ENCODE data around the gene GPLD1.

DNA sequence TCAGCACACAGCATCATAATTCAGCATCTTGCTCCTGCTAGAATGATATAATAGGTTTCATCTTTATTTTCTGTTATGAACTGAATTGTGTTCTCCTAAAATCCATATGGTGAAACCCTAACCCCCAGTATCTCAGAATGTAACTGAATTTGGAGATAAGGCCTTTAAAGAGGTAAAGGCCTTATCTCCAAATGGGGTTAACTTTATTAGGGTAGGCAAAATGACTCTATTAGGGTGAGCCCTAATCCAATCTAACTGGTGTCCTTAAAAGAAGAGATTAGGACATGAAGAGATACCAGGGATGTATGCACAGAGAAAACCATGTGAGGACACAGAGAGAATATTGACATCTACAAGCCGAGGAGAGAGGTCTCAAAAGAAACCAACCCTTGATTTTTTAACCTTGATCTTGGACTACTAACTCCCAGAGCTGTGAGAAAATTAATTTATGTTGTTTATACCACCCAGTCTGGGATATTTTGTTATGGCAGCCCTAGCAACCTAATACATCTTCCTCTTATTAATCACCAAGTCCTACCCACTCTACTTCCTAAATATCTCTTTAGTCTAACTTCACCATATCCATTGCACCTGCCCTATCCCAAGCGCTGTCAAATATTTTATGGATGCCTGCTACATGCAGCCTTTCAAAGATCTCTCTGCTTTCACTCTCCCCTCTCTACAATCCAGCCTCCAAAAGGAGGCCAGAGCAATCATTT, 95.2 kb downstream of the GPLD1 start:
- TF ChIP-seq, protein P1, sequence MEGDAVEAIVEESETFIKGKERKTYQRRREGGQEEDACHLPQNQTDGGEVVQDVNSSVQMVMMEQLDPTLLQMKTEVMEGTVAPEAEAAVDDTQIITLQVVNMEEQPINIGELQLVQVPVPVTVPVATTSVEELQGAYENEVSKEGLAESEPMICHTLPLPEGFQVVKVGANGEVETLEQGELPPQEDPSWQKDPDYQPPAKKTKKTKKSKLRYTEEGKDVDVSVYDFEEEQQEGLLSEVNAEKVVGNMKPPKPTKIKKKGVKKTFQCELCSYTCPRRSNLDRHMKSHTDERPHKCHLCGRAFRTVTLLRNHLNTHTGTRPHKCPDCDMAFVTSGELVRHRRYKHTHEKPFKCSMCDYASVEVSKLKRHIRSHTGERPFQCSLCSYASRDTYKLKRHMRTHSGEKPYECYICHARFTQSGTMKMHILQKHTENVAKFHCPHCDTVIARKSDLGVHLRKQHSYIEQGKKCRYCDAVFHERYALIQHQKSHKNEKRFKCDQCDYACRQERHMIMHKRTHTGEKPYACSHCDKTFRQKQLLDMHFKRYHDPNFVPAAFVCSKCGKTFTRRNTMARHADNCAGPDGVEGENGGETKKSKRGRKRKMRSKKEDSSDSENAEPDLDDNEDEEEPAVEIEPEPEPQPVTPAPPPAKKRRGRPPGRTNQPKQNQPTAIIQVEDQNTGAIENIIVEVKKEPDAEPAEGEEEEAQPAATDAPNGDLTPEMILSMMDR (IDR thresholded peaks at IDR 0.05), result no peak
- TF ChIP-seq POLR2AphosphoS5 (IDR thresholded peaks at IDR 0.05), result no peak
- TF ChIP-seq EP300 (IDR thresholded peaks at IDR 0.05), result no peak
- no peak for TF ChIP-seq POLR2A (IDR thresholded peaks at IDR 0.05)
